ENCODE results near the gene CLASRP.

GRCh38 chr19:44993926-44994537 lies 44.8 kb upstream of the CLASRP start:
- TF ChIP-seq PPARA (CRISPR knock-in tag; IDR thresholded peaks at IDR 0.05; ENCODE audit: borderline replicate concordance) = no peak
- no peak for TF ChIP-seq TSHZ2 (CRISPR knock-in tag; IDR thresholded peaks at IDR 0.05)

Measured in SK-N-SH treated with all-trans-retinoic acid at 6 μM for 48 hours (cell line).